Measurements from ENCODE around the gene MPHOSPH6. TPM values are rescaled to one million over a fixed set of nuclear protein-coding genes. Genes with fewer than 3 reads are reported as not detected.

The MPHOSPH6 gene
- total and polyA plus RNA-seq, 12 donors = 7.0 to 15.2 (median 10.8) TPM

GRCh38 chr16:82176204-82176603 lies 6.2 kb upstream of the MPHOSPH6 start:
- Histone ChIP-seq H3K4me3 (no peak overlapping the region), H3K36me3 (no peaks in the 10 kb centered on the region), H3K4me1 (no peaks in the 10 kb centered on the region), H3K27ac (no peak overlapping the region), H3K27me3 (peaks cover 0 to 58% (median 30%) of the 10 kb centered on the region in 7 donors), H3K9me3 (no peaks in the 10 kb centered on the region)
- DNase-seq = no peak
- ATAC-seq = no peak
- TF ChIP-seq CTCF (IDR thresholded peaks at IDR 0.05) = no peak
- 90 to 93% methylated on average over 3 of the region's 3 CpGs for WGBS, 2 donors
- intact Hi-C loops (cut with DNase I) = no loop called here

GRCh38 chr16:82175627-82176026 lies 5.6 kb upstream of the MPHOSPH6 start:
- TF ChIP-seq CTCF (IDR thresholded peaks at IDR 0.05) = no peak
- WGBS, 2 donors = 69 to 76% methylated on average over 4 of the region's 4 CpGs
- no peaks in the 10 kb centered on the region for H3K36me3 ChIP-seq
- intact Hi-C loops (cut with DNase I) = no loop called here
- DNase-seq (no peak), ATAC-seq (no peak)
- H3K27me3 ChIP-seq = peaks cover 0 to 58% (median 30%) of the 10 kb centered on the region in 7 donors
- no peaks in the 10 kb centered on the region for H3K9me3 ChIP-seq
- no peak overlapping the region for H3K4me3 ChIP-seq
- peaks cover 0 to 4% (median 1%) of the 10 kb centered on the region in 9 donors for H3K4me1 ChIP-seq
- H3K27ac ChIP-seq = no peak overlapping the region

GRCh38 chr16:82167670-82168069 lies 2.4 kb downstream of the MPHOSPH6 start:
- no peak for DNase-seq
- TF ChIP-seq CTCF (IDR thresholded peaks at IDR 0.05) = no peak
- H3K9me3 ChIP-seq = no peaks in the 10 kb centered on the region
- H3K4me3 ChIP-seq = no peak overlapping the region
- H3K27me3 ChIP-seq = peaks cover 0 to 19% (median 0%) of the 10 kb centered on the region in 7 donors
- intact Hi-C loops (cut with DNase I) = no loop called here
- ATAC-seq = no peak
- H3K36me3 ChIP-seq = peaks cover 0 to 35% (median 11%) of the 10 kb centered on the region in 9 donors
- H3K27ac ChIP-seq = no peak overlapping the region
- 99% methylated on average over 5 of the region's 5 CpGs for WGBS, 2 donors
- H3K4me1 ChIP-seq = peaks cover 0 to 21% (median 15%) of the 10 kb centered on the region in 9 donors

GRCh38 chr16:82160226-82160625 lies 9.8 kb downstream of the MPHOSPH6 start:
- no peaks in the 10 kb centered on the region for H3K27me3 ChIP-seq
- no peak for TF ChIP-seq CTCF (IDR thresholded peaks at IDR 0.05)
- DNase-seq (no peak), ATAC-seq (no peak)
- no peak overlapping the region for H3K4me3 ChIP-seq
- H3K9me3 ChIP-seq = no peaks in the 10 kb centered on the region
- H3K4me1 ChIP-seq = peaks cover 0 to 11% (median 0%) of the 10 kb centered on the region in 9 donors
- 77 to 84% methylated on average over 6 of the region's 6 CpGs for WGBS, 2 donors
- intact Hi-C loops (cut with DNase I) = no loop called here
- peaks cover 0 to 70% (median 31%) of the 10 kb centered on the region in 9 donors for H3K36me3 ChIP-seq
- H3K27ac ChIP-seq = no peak overlapping the region
